Measurements from ENCODE around the gene CNTN4. TPM values are rescaled to one million over a fixed set of nuclear protein-coding genes. Genes with fewer than 3 reads are reported as not detected.

Gene CNTN4
- total and polyA plus RNA-seq, 2 of the 8 experiments (the other 6 are each of a cell fraction or from before 2014, with no cell fraction given), result 0.41 to 2.2 TPM

DNA sequence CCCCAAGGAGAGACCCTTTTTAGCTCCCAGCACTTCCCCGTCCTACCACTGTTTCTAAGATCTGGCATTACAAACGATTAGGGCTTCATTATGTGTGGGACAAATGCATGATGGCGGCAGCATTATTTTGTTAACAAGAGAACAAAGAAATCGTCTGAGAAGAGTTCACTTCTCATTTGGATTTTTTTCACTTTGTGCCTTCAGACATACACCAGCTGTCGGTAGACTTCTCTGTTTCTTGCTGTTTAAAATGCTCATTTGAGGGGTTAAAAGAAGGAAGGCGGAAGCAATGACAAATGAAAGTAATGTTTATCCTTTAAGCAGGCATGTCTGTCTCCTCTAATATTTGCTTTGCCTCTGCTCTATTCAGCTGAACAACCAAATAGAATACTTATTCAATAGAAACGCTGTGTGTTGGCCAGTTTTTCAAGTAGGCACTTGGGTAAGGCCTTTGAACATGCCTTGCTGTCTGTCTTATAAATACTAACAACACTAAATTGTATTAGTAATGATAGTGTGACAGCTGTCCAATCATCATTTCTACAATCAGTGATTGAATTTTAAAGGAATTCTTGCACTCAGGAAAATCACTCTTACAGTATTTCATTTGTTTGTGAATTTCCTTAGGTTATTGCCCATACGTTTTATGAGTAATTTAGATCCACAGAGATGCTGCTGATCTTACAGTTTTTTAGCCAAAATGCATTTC is 629.1 kb downstream of the CNTN4 start:
- CTCF ChIA-PET (ENCODE audit: partially characterized antibody), result interaction anchor here (0.5 to 2.5 kb wide), 2 partner anchors 13 to 37 kb away, joined by 3 to 13 read pairs; no protein-coding TSS in a partner anchor
- H2BK12ac ChIP-seq (ENCODE audit: low read depth, low read length), result no peak overlapping the region
- no peak overlapping the region for H4K5ac ChIP-seq (ENCODE audit: insufficient read length, low read depth, low read length)
- no peaks in the 10 kb centered on the region for H3K9me3 ChIP-seq (ENCODE audit: insufficient read depth in 2 of 2, low read depth in 1 of 2, low read length in 1 of 2)
- H3K27me3 ChIP-seq (replicated peaks in 1 of 4; ENCODE audit: control insufficient read depth in 3 of 4, extremely low read depth in 1 of 4, insufficient read depth in 3 of 4, low read length in 3 of 4), result no peaks in the 10 kb centered on the region; a peak in 1 of 7 replicates
- no peak overlapping the region for H2BK120ac ChIP-seq (replicated peaks; ENCODE audit: low read depth, low read length)
- H3K36me3 ChIP-seq (ENCODE audit: control insufficient read depth in 2 of 4, insufficient read depth in 4 of 4, low read length in 3 of 4), result no peaks in the 10 kb centered on the region
- H2BK5ac ChIP-seq (ENCODE audit: low read depth, low read length), result no peak overlapping the region
- H3K79me2 ChIP-seq (ENCODE audit: control insufficient read depth in 1 of 2, insufficient read depth in 2 of 2, low read length in 2 of 2), result no peaks in the 10 kb centered on the region
- H4K91ac ChIP-seq (replicated peaks; ENCODE audit: insufficient read length, low read length), result no peak overlapping the region
- H3K4me3 ChIP-seq (ENCODE audit: extremely low read depth in 1 of 4, insufficient read depth in 2 of 4, low read depth in 3 of 4, low read length in 4 of 4), result no peak overlapping the region
- no peak overlapping the region for H2BK20ac ChIP-seq (ENCODE audit: low read length)
- peaks cover 0 to 2% (median 1%) of the 10 kb centered on the region in 4 experiments; a peak in 1 of 7 replicates for H3K4me1 ChIP-seq (replicated peaks in 1 of 4; ENCODE audit: control insufficient read depth in 3 of 4, insufficient read depth in 4 of 4, low read length in 3 of 4)
- no peak overlapping the region for H2BK15ac ChIP-seq (ENCODE audit: low read length)
- POLR2A ChIA-PET (ENCODE audit: partially characterized antibody), result no interaction called here
- no peak for FAIRE-seq
- no peak overlapping the region for H3K4me2 ChIP-seq (ENCODE audit: insufficient read depth in 1 of 2, low read depth in 2 of 2, low read length in 2 of 2)
- no peak overlapping the region for H3K4ac ChIP-seq (replicated peaks; ENCODE audit: insufficient read length, low read depth, low read length)
- H3K27ac ChIP-seq (ENCODE audit: low read depth, low read length), result no peak overlapping the region
- H2AK5ac ChIP-seq (ENCODE audit: low read depth, low read length), result no peak overlapping the region
- no peak overlapping the region for H3K18ac ChIP-seq (ENCODE audit: extremely low read depth, low read length)
- H3K9ac ChIP-seq (replicated peaks in 1 of 4; ENCODE audit: extremely low read depth in 1 of 4, low read depth in 3 of 4, low read length in 3 of 4), result no peak overlapping the region
- H2AFZ ChIP-seq (ENCODE audit: low read length), result no peak overlapping the region
- H3K79me1 ChIP-seq (ENCODE audit: low read depth, low read length), result no peaks in the 10 kb centered on the region
- H3K14ac ChIP-seq (ENCODE audit: insufficient read length), result no peak overlapping the region
- DNase-seq (ENCODE audit: low read depth in 1 of 2, low spot score in 2 of 2), result no peak
- no peaks in the 10 kb centered on the region for H4K20me1 ChIP-seq (replicated peaks in 1 of 2; ENCODE audit: control insufficient read depth in 1 of 2, insufficient read depth in 2 of 2, low read length in 2 of 2)
- H3K56ac ChIP-seq (replicated peaks; ENCODE audit: insufficient read length, low read depth, low read length), result no peak overlapping the region
- no peaks in the 10 kb centered on the region for H3K23me2 ChIP-seq (ENCODE audit: low read depth, low read length)
- 93% methylated on average over 8 of the region's 8 CpGs; no CpG with 5 or more reads in 1 of the 2 experiments for WGBS, 2 experiments (ENCODE audit: extremely low coverage in 1 of 2, insufficient coverage in 1 of 2, insufficient read length in 1 of 2, insufficient replicate concordance in 2 of 2, low coverage in 1 of 2, low lambda C conversion rate in 2 of 2, missing lambda C conversion rate in 1 of 2)
- H4K8ac ChIP-seq (ENCODE audit: extremely low read depth, insufficient read depth, low read length), result no peak overlapping the region
- H3K23ac ChIP-seq (ENCODE audit: insufficient read length), result no peak overlapping the region
- no peak for TF ChIP-seq RBBP5 (IDR thresholded peaks at IDR 0.05; ENCODE audit: borderline replicate concordance, low read depth, low read length)
- TF ChIP-seq KDM5A (IDR thresholded peaks at IDR 0.05; ENCODE audit: low read length), result no peak
- no peak for TF ChIP-seq SP2 (IDR thresholded peaks at IDR 0.05; ENCODE audit: low read length)
- TF ChIP-seq, protein P1, sequence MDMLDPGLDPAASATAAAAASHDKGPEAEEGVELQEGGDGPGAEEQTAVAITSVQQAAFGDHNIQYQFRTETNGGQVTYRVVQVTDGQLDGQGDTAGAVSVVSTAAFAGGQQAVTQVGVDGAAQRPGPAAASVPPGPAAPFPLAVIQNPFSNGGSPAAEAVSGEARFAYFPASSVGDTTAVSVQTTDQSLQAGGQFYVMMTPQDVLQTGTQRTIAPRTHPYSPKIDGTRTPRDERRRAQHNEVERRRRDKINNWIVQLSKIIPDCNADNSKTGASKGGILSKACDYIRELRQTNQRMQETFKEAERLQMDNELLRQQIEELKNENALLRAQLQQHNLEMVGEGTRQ (IDR thresholded peaks at IDR 0.05; ENCODE audit: low read length), result no peak
- TF ChIP-seq EGR1 (IDR thresholded peaks at IDR 0.05; ENCODE audit: borderline replicate concordance, low read depth, low read length), result no peak
- TF ChIP-seq SIN3A (conservative IDR thresholded peaks at IDR 0.05 in 1 of 2, IDR thresholded peaks at IDR 0.05 in 1 of 2; ENCODE audit: low read depth in 1 of 2, low read length in 2 of 2), result no peak
- TF ChIP-seq ATF2 (IDR thresholded peaks at IDR 0.05; ENCODE audit: low read length), result no peak
- no peak for TF ChIP-seq HDAC6 (IDR thresholded peaks at IDR 0.05; ENCODE audit: low read depth, low read length)
- TF ChIP-seq RXRA (IDR thresholded peaks at IDR 0.05; ENCODE audit: insufficient read depth, low read depth, low read length), result no peak
- TF ChIP-seq POLR2A (IDR thresholded peaks at IDR 0.05; ENCODE audit: control extremely low read depth in 1 of 2, low read depth in 2 of 2, low read length in 2 of 2), result no peak
